ENCODE results near the gene OTOP3. TPM values are rescaled to one million over a fixed set of nuclear protein-coding genes. Genes with fewer than 3 reads are reported as not detected.
"Not testable (repeated sequence)": the region's sequence is repeated elsewhere in the genome, so short reads cannot be mapped to it uniquely, and the experiment has no call there.

The OTOP3 gene
- polyA plus RNA-seq, 1 donor from 2014 or later, result not detected

- Mint-ChIP-seq H3K36me3 (no peaks in the 10 kb centered on the region), H3K4me1 (peaks cover 3 to 9% (median 3%) of the 10 kb centered on the region in 3 donors), H3K27ac (peak overlapping the region in 1 of 3 donors; percentile 74), H3K4me3 (no peak overlapping the region), H3K27me3 (peaks cover 3% of the 10 kb centered on the region), H3K9me3 (no peaks in the 10 kb centered on the region)
These were observed 22.4 kb downstream of the OTOP3 start for GRCh38 chr17:74957935-74958740.

- no peak overlapping the region for H3K4me3 Mint-ChIP-seq
- no peak overlapping the region for H3K27ac Mint-ChIP-seq
- H3K36me3 Mint-ChIP-seq, result no peaks in the 10 kb centered on the region
These were observed 24.3 kb downstream of the OTOP3 start for GRCh38 chr17:74959826-74960515.

GRCh38 chr17:74960570-74961342 lies 25.1 kb downstream of the OTOP3 start:
- H3K36me3 Mint-ChIP-seq, result no peaks in the 10 kb centered on the region
- no peak overlapping the region for H3K27ac Mint-ChIP-seq
- no peaks in the 10 kb centered on the region for H3K9me3 Mint-ChIP-seq
- H3K27me3 Mint-ChIP-seq, result peaks cover 8% of the 10 kb centered on the region
- no peak overlapping the region for H3K4me3 Mint-ChIP-seq
- H3K4me1 Mint-ChIP-seq, result peaks cover 3 to 9% (median 3%) of the 10 kb centered on the region in 3 donors

More at GRCh38 chr17:74959826-74960515, 24.3 kb downstream of the OTOP3 start:
- Mint-ChIP-seq H3K4me1 (peaks cover 3 to 9% (median 3%) of the 10 kb centered on the region in 3 donors), H3K9me3 (no peaks in the 10 kb centered on the region), H3K27me3 (peaks cover 3% of the 10 kb centered on the region)

- H3K36me3 Mint-ChIP-seq, result no peaks in the 10 kb centered on the region
- H3K27me3 Mint-ChIP-seq, result peaks cover 6% of the 10 kb centered on the region
- no peaks in the 10 kb centered on the region for H3K9me3 Mint-ChIP-seq
- no peak overlapping the region for H3K4me3 Mint-ChIP-seq
- H3K27ac Mint-ChIP-seq, result peak overlapping the region in 1 of 3 donors; percentile 63
- peaks cover 3 to 9% (median 3%) of the 10 kb centered on the region in 3 donors for H3K4me1 Mint-ChIP-seq
These were observed 26.1 kb downstream of the OTOP3 start for GRCh38 chr17:74961657-74962350.

- Mint-ChIP-seq H3K36me3 (no peaks in the 10 kb centered on the region), H3K27me3 (peaks cover 6% of the 10 kb centered on the region), H3K27ac (no peak overlapping the region), H3K4me3 (no peak overlapping the region), H3K4me1 (peaks cover 3 to 9% (median 3%) of the 10 kb centered on the region in 3 donors), H3K9me3 (no peaks in the 10 kb centered on the region)
These were observed 27.1 kb downstream of the OTOP3 start for GRCh38 chr17:74962622-74963394.

- Mint-ChIP-seq H3K27me3 (peaks cover 5% of the 10 kb centered on the region), H3K4me1 (peaks cover 3 to 6% (median 3%) of the 10 kb centered on the region in 3 donors), H3K27ac (no peak overlapping the region), H3K36me3 (no peaks in the 10 kb centered on the region), H3K9me3 (no peaks in the 10 kb centered on the region), H3K4me3 (no peak overlapping the region)
These were observed 28.0 kb downstream of the OTOP3 start for GRCh38 chr17:74963656-74964055.

- H3K4me3 Mint-ChIP-seq, result no peak overlapping the region
- peaks cover 3 to 6% (median 3%) of the 10 kb centered on the region in 3 donors for H3K4me1 Mint-ChIP-seq
- no peak overlapping the region for H3K27ac Mint-ChIP-seq
- no peaks in the 10 kb centered on the region for H3K9me3 Mint-ChIP-seq
- peaks cover 5% of the 10 kb centered on the region for H3K27me3 Mint-ChIP-seq
- H3K36me3 Mint-ChIP-seq, result no peaks in the 10 kb centered on the region
These were observed 28.6 kb downstream of the OTOP3 start for GRCh38 chr17:74964246-74964761.

- Mint-ChIP-seq H3K36me3 (no peaks in the 10 kb centered on the region), H3K4me1 (peaks cover 3 to 6% (median 3%) of the 10 kb centered on the region in 3 donors), H3K9me3 (no peaks in the 10 kb centered on the region), H3K27ac (no peak overlapping the region), H3K4me3 (no peak overlapping the region), H3K27me3 (peaks cover 5% of the 10 kb centered on the region)
These were observed 29.4 kb downstream of the OTOP3 start for GRCh38 chr17:74964988-74965622.

- no peaks in the 10 kb centered on the region for H3K36me3 Mint-ChIP-seq
- H3K27ac Mint-ChIP-seq, result no peak overlapping the region
- no peaks in the 10 kb centered on the region for H3K9me3 Mint-ChIP-seq
- H3K4me1 Mint-ChIP-seq, result peaks cover 0 to 5% (median 0%) of the 10 kb centered on the region in 3 donors
- no peak overlapping the region for H3K4me3 Mint-ChIP-seq
- H3K27me3 Mint-ChIP-seq, result peaks cover 11% of the 10 kb centered on the region
These were observed 32.7 kb downstream of the OTOP3 start for GRCh38 chr17:74968361-74968780.

- Mint-ChIP-seq H3K27me3 (peaks cover 14% of the 10 kb centered on the region), H3K4me3 (peak overlapping the region in 1 of 4 donors; percentile 21), H3K27ac (peak overlapping the region in 1 of 3 donors; percentile 74)
- not testable (repeated sequence) for H3K36me3 Mint-ChIP-seq, H3K4me1 Mint-ChIP-seq, H3K9me3 Mint-ChIP-seq
These were observed 33.8 kb downstream of the OTOP3 start for GRCh38 chr17:74969501-74969900.

GRCh38 chr17:74970395-74970794 lies 34.7 kb downstream of the OTOP3 start:
- Mint-ChIP-seq H3K27me3 (peaks cover 14% of the 10 kb centered on the region), H3K27ac (no peak overlapping the region), H3K4me3 (peak overlapping the region in 1 of 4 donors; percentile 41), H3K4me1 (peaks cover 0 to 5% (median 0%) of the 10 kb centered on the region in 3 donors), H3K9me3 (no peaks in the 10 kb centered on the region), H3K36me3 (no peaks in the 10 kb centered on the region)

GRCh38 chr17:74971069-74971841 lies 35.6 kb downstream of the OTOP3 start:
- H3K4me3 Mint-ChIP-seq, result peak overlapping the region; percentile 68 to 87 (median 84)
- H3K27me3 Mint-ChIP-seq, result peaks cover 15% of the 10 kb centered on the region
- H3K27ac Mint-ChIP-seq, result peak overlapping the region in 1 of 3 donors; percentile 42
- H3K4me1 Mint-ChIP-seq, result peaks cover 0 to 5% (median 0%) of the 10 kb centered on the region in 3 donors
- H3K36me3 Mint-ChIP-seq, result no peaks in the 10 kb centered on the region
- H3K9me3 Mint-ChIP-seq, result no peaks in the 10 kb centered on the region

- H3K4me3 Mint-ChIP-seq, result peak overlapping the region; percentile 68 to 87 (median 84)
- H3K4me1 Mint-ChIP-seq, result peaks cover 0 to 5% (median 0%) of the 10 kb centered on the region in 3 donors
- H3K27ac Mint-ChIP-seq, result no peak overlapping the region
- no peaks in the 10 kb centered on the region for H3K36me3 Mint-ChIP-seq
- H3K9me3 Mint-ChIP-seq, result no peaks in the 10 kb centered on the region
- H3K27me3 Mint-ChIP-seq, result peaks cover 16% of the 10 kb centered on the region
These were observed 36.1 kb downstream of the OTOP3 start for GRCh38 chr17:74971842-74972106.
